ENCODE data around the gene DLGAP1. TPM values are rescaled to one million over a fixed set of nuclear protein-coding genes. Genes with fewer than 3 reads are reported as not detected.

Gene DLGAP1
- total and polyA plus RNA-seq, 2 of the 4 experiments (the other 2 are of a cell fraction) = under 0.01 to 0.09 TPM

DNA sequence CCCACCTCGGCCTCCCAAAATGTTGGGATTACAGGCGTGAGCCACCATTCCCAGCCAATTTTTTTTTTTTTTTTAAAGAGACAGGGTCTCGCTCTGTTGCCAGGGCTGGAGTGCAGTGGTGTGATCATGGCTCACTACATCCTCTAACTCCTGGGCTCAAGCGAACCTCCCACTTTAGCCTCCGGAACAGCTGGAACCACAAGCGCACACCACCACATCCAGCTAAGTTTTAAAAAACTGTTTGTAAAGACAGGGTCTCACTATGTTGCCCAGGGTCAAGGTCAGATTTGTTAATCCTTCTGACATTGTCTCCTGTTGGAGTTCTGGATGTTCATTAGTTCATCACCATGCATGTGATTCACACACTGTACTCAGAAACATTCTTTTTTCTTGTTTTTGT, 855.2 kb downstream of the DLGAP1 start:
- no peak overlapping the region; the same call in 2 of the 3 replicates for H2BK15ac ChIP-seq (ENCODE audit: low read depth, low read length)
- H3K4me1 ChIP-seq (ENCODE audit: control insufficient read depth, insufficient read depth, low read length) = peaks cover 22% of the 10 kb centered on the region
- peaks cover 8 to 54% of the 10 kb centered on the region in 2 experiments for H3K79me1 ChIP-seq (ENCODE audit: low read depth in 1 of 2, low read length in 2 of 2)
- no peak overlapping the region for H3K9ac ChIP-seq (ENCODE audit: low read depth, low read length)
- H3K18ac ChIP-seq (ENCODE audit: low read depth, low read length) = no peak overlapping the region
- H2AK5ac ChIP-seq (ENCODE audit: low read depth, low read length) = peak overlapping the region; percentile 38; the same call in 1 of the 2 replicates
- H4K91ac ChIP-seq (ENCODE audit: insufficient read depth, low read depth, low read length) = 0 out of 2 replicates have a peak overlapping the region, but pooled peaks have one; percentile 35
- H3K9me3 ChIP-seq (ENCODE audit: control insufficient read depth, insufficient read depth, low read length) = no peaks in the 10 kb centered on the region
- WGBS, 2 experiments (ENCODE audit: extremely low coverage in 2 of 2, insufficient read length in 1 of 2) = no CpG with 5 or more reads among the region's 6 CpGs
- peaks cover 10% of the 10 kb centered on the region for H3K9me1 ChIP-seq (ENCODE audit: insufficient read depth, low read length)
- no peak overlapping the region for H3K14ac ChIP-seq (replicated peaks; ENCODE audit: low read depth, low read length)
- dilution Hi-C loops (cut with HindIII; ENCODE audit: low sequenced_read_pairs, unreplicated experiment) = no loop called here
- no peak overlapping the region for H2AFZ ChIP-seq (replicated peaks; ENCODE audit: low read length, poor library complexity)
- H3K4me2 ChIP-seq (ENCODE audit: low read depth, low read length) = no peak overlapping the region
- in situ Hi-C loops (cut with MboI; ENCODE audit: low sequenced_read_pairs) = loop anchor here (5.0 to 25.0 kb wide), 4 partner anchors 65 to 613 kb away; partner anchors contain the start of gene TGIF1
- no peak overlapping the region for H2BK120ac ChIP-seq (ENCODE audit: low read depth, low read length)
- H2BK5ac ChIP-seq (ENCODE audit: low read depth, low read length, poor library complexity, severe bottlenecking) = no peak overlapping the region
- no peak overlapping the region for H3K27ac ChIP-seq (ENCODE audit: insufficient read depth, low read length)
- no peak for DNase-seq
- H3K23ac ChIP-seq (ENCODE audit: low read depth, low read length) = no peak overlapping the region
- H3K56ac ChIP-seq (ENCODE audit: extremely low read depth, insufficient read depth, low read length) = no peak overlapping the region
- intact Hi-C loops (cut with micrococcal nuclease) = loop anchor here (5.0 kb wide), 3 partner anchors 272 to 397 kb away; partner anchors contain the start of gene MYL12B
- CTCF ChIA-PET = no interaction called here
- no peak overlapping the region for H4K8ac ChIP-seq (ENCODE audit: low read depth in 2 of 2, low read length in 2 of 2)
- TF ChIP-seq BHLHE40 (IDR thresholded peaks at IDR 0.05; ENCODE audit: low read depth, low read length) (no peak), RFX5 (IDR thresholded peaks at IDR 0.05; ENCODE audit: low read depth, low read length) (no peak)
- no TSS peak for BruUV-seq (replicated peaks)
- H3K36me3 ChIP-seq (ENCODE audit: control insufficient read depth, insufficient read depth, low read length) = peaks cover 6% of the 10 kb centered on the region; the same call in 1 of the 2 replicates
- POLR2A ChIA-PET (ENCODE audit: unreplicated experiment) = no interaction called here
- ATAC-seq (ENCODE audit: low read depth) = no peak
- no peak overlapping the region for H2BK20ac ChIP-seq (ENCODE audit: low read depth, low read length)
- H2AK9ac ChIP-seq (replicated peaks; ENCODE audit: low read depth, low read length, poor library complexity) = no peak overlapping the region
- H4K20me1 ChIP-seq (ENCODE audit: insufficient read depth, low read length) = no peaks in the 10 kb centered on the region
- H3K4me3 ChIP-seq (ENCODE audit: insufficient read depth, low read depth, low read length) = no peak overlapping the region
- H3K4ac ChIP-seq (ENCODE audit: low read depth, low read length) = 0 out of 2 replicates have a peak overlapping the region, but pooled peaks have one; percentile 3
- no peaks in the 10 kb centered on the region for H3K27me3 ChIP-seq (ENCODE audit: control insufficient read depth, insufficient read depth, low read length)
- no peak overlapping the region for H4K5ac ChIP-seq (ENCODE audit: low read depth, low read length)
